ENCODE results near the gene KIZ. TPM values are rescaled to one million over a fixed set of nuclear protein-coding genes. Genes with fewer than 3 reads are reported as not detected.

The KIZ gene
- total RNA-seq, 1 experiment from 2014 or later: 9.1 TPM

DNA sequence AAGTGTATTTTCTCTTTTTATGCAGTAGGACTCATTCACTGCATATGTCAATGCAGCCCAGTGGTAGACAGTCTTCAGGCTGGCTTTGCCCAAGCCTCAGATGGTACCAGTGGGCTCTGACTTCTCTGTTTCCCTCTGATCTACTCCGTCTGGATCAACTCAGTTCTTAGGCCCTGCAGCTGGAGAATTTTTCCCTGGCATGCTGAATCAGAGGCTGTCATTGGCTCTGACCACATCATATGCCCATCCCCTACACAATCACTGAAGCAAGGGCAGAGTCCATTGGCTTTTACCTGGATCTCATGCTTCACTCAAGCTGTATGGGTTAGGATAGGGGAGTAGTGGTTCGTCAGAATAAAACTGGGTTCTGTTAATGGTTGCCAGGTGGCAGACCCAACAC is 57.8 kb downstream of the KIZ start:
- Histone ChIP-seq H3K27me3 (replicated peaks; ENCODE audit: insufficient read depth, low read depth, low read length, poor library complexity) (no peaks in the 10 kb centered on the region), H3K4me1 (ENCODE audit: insufficient read depth, low read length, poor library complexity, severe bottlenecking) (no peaks in the 10 kb centered on the region), H3K36me3 (ENCODE audit: insufficient read depth, low read length, poor library complexity, severe bottlenecking) (no peaks in the 10 kb centered on the region), H3K9me3 (ENCODE audit: low read depth, low read length, poor library complexity, severe bottlenecking) (no peaks in the 10 kb centered on the region), H3K4me3 (ENCODE audit: low read depth, low read length, poor library complexity, severe bottlenecking) (no peak overlapping the region), H3K27ac (ENCODE audit: low read depth, low read length, poor library complexity, severe bottlenecking) (no peak overlapping the region)
- intact Hi-C loops (cut with micrococcal nuclease; ENCODE audit: unreplicated experiment): no loop called here
- CTCF ChIA-PET: no interaction called here
- no peak for TF ChIP-seq EZH2 (IDR thresholded peaks at IDR 0.05; ENCODE audit: borderline replicate concordance, low read depth, low read length, poor library complexity, severe bottlenecking)
- TF ChIP-seq, protein P1, sequence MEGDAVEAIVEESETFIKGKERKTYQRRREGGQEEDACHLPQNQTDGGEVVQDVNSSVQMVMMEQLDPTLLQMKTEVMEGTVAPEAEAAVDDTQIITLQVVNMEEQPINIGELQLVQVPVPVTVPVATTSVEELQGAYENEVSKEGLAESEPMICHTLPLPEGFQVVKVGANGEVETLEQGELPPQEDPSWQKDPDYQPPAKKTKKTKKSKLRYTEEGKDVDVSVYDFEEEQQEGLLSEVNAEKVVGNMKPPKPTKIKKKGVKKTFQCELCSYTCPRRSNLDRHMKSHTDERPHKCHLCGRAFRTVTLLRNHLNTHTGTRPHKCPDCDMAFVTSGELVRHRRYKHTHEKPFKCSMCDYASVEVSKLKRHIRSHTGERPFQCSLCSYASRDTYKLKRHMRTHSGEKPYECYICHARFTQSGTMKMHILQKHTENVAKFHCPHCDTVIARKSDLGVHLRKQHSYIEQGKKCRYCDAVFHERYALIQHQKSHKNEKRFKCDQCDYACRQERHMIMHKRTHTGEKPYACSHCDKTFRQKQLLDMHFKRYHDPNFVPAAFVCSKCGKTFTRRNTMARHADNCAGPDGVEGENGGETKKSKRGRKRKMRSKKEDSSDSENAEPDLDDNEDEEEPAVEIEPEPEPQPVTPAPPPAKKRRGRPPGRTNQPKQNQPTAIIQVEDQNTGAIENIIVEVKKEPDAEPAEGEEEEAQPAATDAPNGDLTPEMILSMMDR (conservative IDR thresholded peaks at IDR 0.05; ENCODE audit: low read depth, low read length): no peak
- BruUV-seq (replicated peaks): no TSS peak
- no peak for DNase-seq (ENCODE audit: low spot score)
- POLR2A ChIA-PET (ENCODE audit: low non-redundant PET): no interaction called here

DNA sequence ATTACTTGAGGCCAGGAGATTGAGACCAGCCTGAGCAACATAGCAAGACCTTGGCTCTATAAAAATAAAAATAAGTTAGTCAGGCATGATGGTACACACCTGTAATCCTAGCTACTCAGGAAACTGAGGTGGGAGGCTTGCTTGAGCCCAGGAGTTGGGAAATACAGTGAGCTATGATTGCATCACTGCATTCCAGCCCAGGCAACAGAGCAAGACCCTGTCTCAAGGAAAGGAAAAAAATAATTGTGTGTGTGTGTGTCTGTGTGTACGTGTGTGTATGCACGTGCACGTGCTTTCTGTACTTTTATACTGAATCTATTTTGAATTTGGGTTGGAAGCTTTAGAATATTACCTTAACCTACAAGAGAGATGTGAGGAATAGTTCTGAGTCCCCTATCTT is 58.9 kb downstream of the KIZ start:
- no peaks in the 10 kb centered on the region for H3K4me1 ChIP-seq (ENCODE audit: insufficient read depth, low read length, poor library complexity, severe bottlenecking)
- H3K36me3 ChIP-seq (ENCODE audit: insufficient read depth, low read length, poor library complexity, severe bottlenecking): no peaks in the 10 kb centered on the region
- H3K4me3 ChIP-seq (ENCODE audit: low read depth, low read length, poor library complexity, severe bottlenecking): no peak overlapping the region
- CTCF ChIA-PET: no interaction called here
- TF ChIP-seq EZH2 (IDR thresholded peaks at IDR 0.05; ENCODE audit: borderline replicate concordance, low read depth, low read length, poor library complexity, severe bottlenecking): no peak
- TF ChIP-seq, protein P1 (conservative IDR thresholded peaks at IDR 0.05; ENCODE audit: low read depth, low read length): no peak
- no peaks in the 10 kb centered on the region for H3K27me3 ChIP-seq (replicated peaks; ENCODE audit: insufficient read depth, low read depth, low read length, poor library complexity)
- no peak overlapping the region for H3K27ac ChIP-seq (ENCODE audit: low read depth, low read length, poor library complexity, severe bottlenecking)
- POLR2A ChIA-PET (ENCODE audit: low non-redundant PET): no interaction called here
- BruUV-seq (replicated peaks): no TSS peak
- DNase-seq (ENCODE audit: low spot score): no peak
- no peaks in the 10 kb centered on the region for H3K9me3 ChIP-seq (ENCODE audit: low read depth, low read length, poor library complexity, severe bottlenecking)
- intact Hi-C loops (cut with micrococcal nuclease; ENCODE audit: unreplicated experiment): no loop called here

DNA sequence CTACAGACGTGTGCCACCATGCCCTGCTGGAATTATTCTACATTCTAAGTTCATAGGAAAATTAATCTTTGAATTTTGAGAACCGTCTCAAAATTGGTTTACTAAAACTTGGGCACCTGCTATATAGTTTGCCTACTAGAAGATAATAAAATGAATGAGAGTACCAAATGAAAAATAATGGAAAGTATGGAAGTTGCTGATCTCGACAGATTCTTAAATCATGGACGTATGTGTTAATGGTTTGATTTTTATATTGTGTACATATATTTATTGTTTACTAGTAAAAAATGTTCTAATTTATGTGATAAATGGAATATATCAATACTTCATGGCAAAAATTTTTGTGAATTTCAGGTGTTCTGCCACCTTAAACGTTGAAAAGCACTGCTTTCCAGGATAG is 60.0 kb downstream of the KIZ start:
- POLR2A ChIA-PET (ENCODE audit: low non-redundant PET): no interaction called here
- Histone ChIP-seq H3K4me1 (ENCODE audit: insufficient read depth, low read length, poor library complexity, severe bottlenecking) (no peaks in the 10 kb centered on the region), H3K36me3 (ENCODE audit: insufficient read depth, low read length, poor library complexity, severe bottlenecking) (no peaks in the 10 kb centered on the region), H3K27ac (ENCODE audit: low read depth, low read length, poor library complexity, severe bottlenecking) (no peak overlapping the region), H3K27me3 (replicated peaks; ENCODE audit: insufficient read depth, low read depth, low read length, poor library complexity) (no peaks in the 10 kb centered on the region), H3K4me3 (ENCODE audit: low read depth, low read length, poor library complexity, severe bottlenecking) (no peak overlapping the region), H3K9me3 (ENCODE audit: low read depth, low read length, poor library complexity, severe bottlenecking) (no peaks in the 10 kb centered on the region)
- CTCF ChIA-PET: no interaction called here
- TF ChIP-seq EZH2 (IDR thresholded peaks at IDR 0.05; ENCODE audit: borderline replicate concordance, low read depth, low read length, poor library complexity, severe bottlenecking): no peak
- TF ChIP-seq, protein P1 (conservative IDR thresholded peaks at IDR 0.05; ENCODE audit: low read depth, low read length): no peak
- BruUV-seq (replicated peaks): no TSS peak
- intact Hi-C loops (cut with micrococcal nuclease; ENCODE audit: unreplicated experiment): no loop called here
- no peak for DNase-seq (ENCODE audit: low spot score)

Measured in A673 (cell line).